SK-N-SH treated with all-trans-retinoic acid at 6 μM for 48 hours (cell line): ENCODE data around the gene CABP5.

Experiments used
- ATAC-seq: fragments of 200-7000 bp; cut with Tn5 transposase; 3 replicates; pipeline ENCODE4 v1.9.1; 2020; ENCODE audit warnings: mild to moderate bottlenecking, moderate library complexity
- ARNTL ChIP-seq: fragments of 450-650 bp; formaldehyde crosslinking; IDR thresholded peaks from 2 replicates; pipeline ENCODE4 v1.5.0; 2020; ENCODE audit warnings: low read depth, mild to moderate bottlenecking, moderate library complexity, borderline replicate concordance
- BACH2 ChIP-seq: fragments of 250-450 bp; sonication (Bioruptor Pico); IDR thresholded peaks from 2 replicates; pipeline ENCODE4 v1.9.0; 2021; ENCODE audit warnings: mild to moderate bottlenecking, borderline replicate concordance
- CREB5 ChIP-seq: fragments of 250-450 bp; sonication (Bioruptor Pico); IDR thresholded peaks from 2 replicates; pipeline ENCODE4 v1.5.1; 2020; ENCODE audit warnings: low read depth, mild to moderate bottlenecking, moderate library complexity
- CSDC2 ChIP-seq: fragments of 250-450 bp; sonication (Bioruptor Pico); IDR thresholded peaks from 2 replicates; pipeline ENCODE4 v1.5.0; 2020; ENCODE audit warnings: mild to moderate bottlenecking, moderate library complexity
- ESRRG ChIP-seq: fragments of 250-450 bp; sonication (Bioruptor Pico); IDR thresholded peaks from 2 replicates; pipeline ENCODE4 v1.6.1; 2021; ENCODE audit warnings: mild to moderate bottlenecking
- GLIS3 ChIP-seq: fragments of 250-450 bp; sonication (Bioruptor Pico); IDR thresholded peaks from 2 replicates; pipeline ENCODE4 v1.5.0; 2020; ENCODE audit warnings: mild to moderate bottlenecking, moderate library complexity
- ISL1 ChIP-seq: fragments of 250-450 bp; sonication (Bioruptor Pico); IDR thresholded peaks from 2 replicates; pipeline ENCODE4 v2.1.2; 2022; ENCODE audit warnings: mild to moderate bottlenecking, moderate library complexity
- OSR1 ChIP-seq: fragments of 250-450 bp; sonication (Bioruptor Pico); IDR thresholded peaks from 2 replicates; pipeline ENCODE4 v1.8.0; 2022; ENCODE audit warnings: moderate library complexity, mild to moderate bottlenecking, inconsistent platforms
- POU6F1 ChIP-seq: fragments of 250-450 bp; sonication (Bioruptor Pico); IDR thresholded peaks from 2 replicates; pipeline ENCODE4 v1.8.0; 2021; ENCODE audit warnings: low read depth, mild to moderate bottlenecking, moderate library complexity, borderline replicate concordance
- PPARA ChIP-seq: fragments of 250-450 bp; sonication (Bioruptor Pico); IDR thresholded peaks from 2 replicates; pipeline ENCODE4 v1.5.0; 2020; ENCODE audit warnings: mild to moderate bottlenecking, borderline replicate concordance
- RARB ChIP-seq: fragments of 250-450 bp; sonication (Bioruptor Pico); IDR thresholded peaks from 2 replicates; pipeline ENCODE4 v1.8.0; 2021; ENCODE audit warnings: mild to moderate bottlenecking, moderate library complexity
- SNAI2 ChIP-seq: fragments of 250-450 bp; sonication (Bioruptor Pico); IDR thresholded peaks from 2 replicates; pipeline ENCODE4 v1.5.0; 2020; ENCODE audit warnings: mild to moderate bottlenecking, moderate library complexity
- TOX ChIP-seq: fragments of 250-450 bp; sonication (Bioruptor Pico); IDR thresholded peaks from 2 replicates; pipeline ENCODE4 v1.8.0; 2021; ENCODE audit warnings: mild to moderate bottlenecking, moderate library complexity, borderline replicate concordance
- ZC3H10 ChIP-seq: fragments of 250-450 bp; sonication (Bioruptor Pico); IDR thresholded peaks from 2 replicates; pipeline ENCODE4 v1.5.1; 2021; ENCODE audit warnings: mild to moderate bottlenecking, moderate library complexity
- ZFP3 ChIP-seq: fragments of 250-450 bp; sonication (Bioruptor Pico); IDR thresholded peaks from 2 replicates; pipeline ENCODE4 v1.5.0; 2020; ENCODE audit warnings: mild to moderate bottlenecking, moderate library complexity
- ZFP30 ChIP-seq: fragments of 450-650 bp; formaldehyde crosslinking; IDR thresholded peaks from 2 replicates; pipeline ENCODE4 v1.5.0; 2022; ENCODE audit warnings: mild to moderate bottlenecking, moderate library complexity
- ZNF565 ChIP-seq: fragments of 450-650 bp; formaldehyde crosslinking; conservative IDR thresholded peaks from 2 replicates; pipeline ENCODE4 v1.5.0; 2020; ENCODE audit warnings: low read depth, mild to moderate bottlenecking, moderate library complexity
- ZNF8 ChIP-seq: fragments of 450-650 bp; formaldehyde crosslinking; IDR thresholded peaks from 2 replicates; pipeline ENCODE4 v1.5.0; 2020; ENCODE audit warnings: mild to moderate bottlenecking, moderate library complexity
- TF ChIP-seq, protein P1 (sequence below): fragments of 250-450 bp; sonication (Bioruptor Pico); IDR thresholded peaks from 2 replicates; pipeline ENCODE4 v1.5.1; 2021; ENCODE audit warnings: mild to moderate bottlenecking, moderate library complexity
- TF ChIP-seq, protein P2 (sequence below): fragments of 250-450 bp; sonication (Bioruptor Pico); IDR thresholded peaks from 2 replicates; pipeline ENCODE4 v1.8.0; 2020; ENCODE audit warnings: mild to moderate bottlenecking, moderate library complexity, borderline replicate concordance
- TF ChIP-seq, protein P3 (sequence below): fragments of 250-450 bp; sonication (Bioruptor Pico); IDR thresholded peaks from 2 replicates; pipeline ENCODE4 v1.5.0; 2020; ENCODE audit warnings: mild to moderate bottlenecking, moderate library complexity

The CABP5 gene

DNA sequence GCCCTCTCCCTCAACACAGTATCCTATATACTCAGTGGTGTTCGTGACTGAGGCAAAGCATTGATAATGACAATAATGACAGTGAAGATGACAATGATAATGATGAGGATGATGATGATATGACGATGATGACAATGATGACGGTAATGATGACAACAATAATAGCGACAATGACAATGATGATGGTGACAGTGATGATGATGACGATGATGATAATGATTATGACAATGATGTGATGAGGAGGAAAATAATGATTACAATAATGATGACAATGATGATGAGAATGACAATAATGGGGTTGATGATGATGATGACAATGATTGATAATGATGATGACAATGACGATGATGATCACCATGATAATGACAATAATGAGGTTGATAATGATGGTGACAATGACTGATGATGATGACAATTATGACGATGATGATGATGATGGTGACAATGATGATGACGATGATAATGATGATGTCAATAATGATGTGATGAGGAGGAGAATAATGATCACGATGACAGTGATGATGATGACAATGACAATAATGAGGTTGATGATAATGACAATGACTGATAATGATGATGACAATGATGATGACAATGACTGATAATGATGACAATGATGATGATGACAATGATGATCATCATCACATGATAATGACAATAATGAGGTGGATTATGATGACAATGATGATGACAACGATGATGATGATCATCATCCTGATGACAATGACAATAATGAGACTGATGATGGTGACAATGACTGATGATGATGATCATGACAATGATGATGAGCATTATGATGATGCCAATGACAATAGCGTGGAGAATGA is 32.7 kb downstream of the CABP5 start (continued):
- TF ChIP-seq, protein P1, sequence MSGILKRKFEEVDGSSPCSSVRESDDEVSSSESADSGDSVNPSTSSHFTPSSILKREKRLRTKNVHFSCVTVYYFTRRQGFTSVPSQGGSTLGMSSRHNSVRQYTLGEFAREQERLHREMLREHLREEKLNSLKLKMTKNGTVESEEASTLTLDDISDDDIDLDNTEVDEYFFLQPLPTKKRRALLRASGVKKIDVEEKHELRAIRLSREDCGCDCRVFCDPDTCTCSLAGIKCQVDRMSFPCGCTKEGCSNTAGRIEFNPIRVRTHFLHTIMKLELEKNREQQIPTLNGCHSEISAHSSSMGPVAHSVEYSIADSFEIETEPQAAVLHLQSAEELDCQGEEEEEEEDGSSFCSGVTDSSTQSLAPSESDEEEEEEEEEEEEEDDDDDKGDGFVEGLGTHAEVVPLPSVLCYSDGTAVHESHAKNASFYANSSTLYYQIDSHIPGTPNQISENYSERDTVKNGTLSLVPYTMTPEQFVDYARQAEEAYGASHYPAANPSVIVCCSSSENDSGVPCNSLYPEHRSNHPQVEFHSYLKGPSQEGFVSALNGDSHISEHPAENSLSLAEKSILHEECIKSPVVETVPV: no peak
- TF ChIP-seq, all 23 proteins: peak for 0

- no peak for ATAC-seq
- TF ChIP-seq TOX (CRISPR knock-in tag) (no peak), CSDC2 (CRISPR knock-in tag) (no peak), GLIS3 (CRISPR knock-in tag) (no peak), ZC3H10 (no peak), BACH2 (CRISPR knock-in tag) (no peak), RARB (CRISPR knock-in tag) (no peak), ZNF8 (CRISPR knock-in tag) (no peak), ZFP3 (CRISPR knock-in tag) (no peak), ISL1 (CRISPR knock-in tag) (no peak), ESRRG (CRISPR knock-in tag) (no peak), PPARA (no peak)
- TF ChIP-seq, protein P2, sequence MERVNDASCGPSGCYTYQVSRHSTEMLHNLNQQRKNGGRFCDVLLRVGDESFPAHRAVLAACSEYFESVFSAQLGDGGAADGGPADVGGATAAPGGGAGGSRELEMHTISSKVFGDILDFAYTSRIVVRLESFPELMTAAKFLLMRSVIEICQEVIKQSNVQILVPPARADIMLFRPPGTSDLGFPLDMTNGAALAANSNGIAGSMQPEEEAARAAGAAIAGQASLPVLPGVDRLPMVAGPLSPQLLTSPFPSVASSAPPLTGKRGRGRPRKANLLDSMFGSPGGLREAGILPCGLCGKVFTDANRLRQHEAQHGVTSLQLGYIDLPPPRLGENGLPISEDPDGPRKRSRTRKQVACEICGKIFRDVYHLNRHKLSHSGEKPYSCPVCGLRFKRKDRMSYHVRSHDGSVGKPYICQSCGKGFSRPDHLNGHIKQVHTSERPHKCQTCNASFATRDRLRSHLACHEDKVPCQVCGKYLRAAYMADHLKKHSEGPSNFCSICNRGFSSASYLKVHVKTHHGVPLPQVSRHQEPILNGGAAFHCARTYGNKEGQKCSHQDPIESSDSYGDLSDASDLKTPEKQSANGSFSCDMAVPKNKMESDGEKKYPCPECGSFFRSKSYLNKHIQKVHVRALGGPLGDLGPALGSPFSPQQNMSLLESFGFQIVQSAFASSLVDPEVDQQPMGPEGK (CRISPR knock-in tag): no peak
Observed at GRCh38 chr19:48006762-48007161, 37.1 kb downstream of the CABP5 start.

GRCh38 chr19:48004236-48004635 is 39.6 kb downstream of the CABP5 start:
- TF ChIP-seq RARB (CRISPR knock-in tag) (no peak), BACH2 (CRISPR knock-in tag) (no peak), TOX (CRISPR knock-in tag) (no peak), ZFP3 (CRISPR knock-in tag) (no peak), OSR1 (CRISPR knock-in tag) (no peak), PPARA (no peak), ZC3H10 (no peak), POU6F1 (CRISPR knock-in tag) (no peak), ZFP30 (no peak), CREB5 (CRISPR knock-in tag) (no peak), ZNF565 (no peak), ISL1 (CRISPR knock-in tag) (no peak)
- TF ChIP-seq, protein P2 (CRISPR knock-in tag): no peak
- no peak for ATAC-seq

- ATAC-seq: no peak
- TF ChIP-seq ZFP30: no peak
- TF ChIP-seq, protein P3, sequence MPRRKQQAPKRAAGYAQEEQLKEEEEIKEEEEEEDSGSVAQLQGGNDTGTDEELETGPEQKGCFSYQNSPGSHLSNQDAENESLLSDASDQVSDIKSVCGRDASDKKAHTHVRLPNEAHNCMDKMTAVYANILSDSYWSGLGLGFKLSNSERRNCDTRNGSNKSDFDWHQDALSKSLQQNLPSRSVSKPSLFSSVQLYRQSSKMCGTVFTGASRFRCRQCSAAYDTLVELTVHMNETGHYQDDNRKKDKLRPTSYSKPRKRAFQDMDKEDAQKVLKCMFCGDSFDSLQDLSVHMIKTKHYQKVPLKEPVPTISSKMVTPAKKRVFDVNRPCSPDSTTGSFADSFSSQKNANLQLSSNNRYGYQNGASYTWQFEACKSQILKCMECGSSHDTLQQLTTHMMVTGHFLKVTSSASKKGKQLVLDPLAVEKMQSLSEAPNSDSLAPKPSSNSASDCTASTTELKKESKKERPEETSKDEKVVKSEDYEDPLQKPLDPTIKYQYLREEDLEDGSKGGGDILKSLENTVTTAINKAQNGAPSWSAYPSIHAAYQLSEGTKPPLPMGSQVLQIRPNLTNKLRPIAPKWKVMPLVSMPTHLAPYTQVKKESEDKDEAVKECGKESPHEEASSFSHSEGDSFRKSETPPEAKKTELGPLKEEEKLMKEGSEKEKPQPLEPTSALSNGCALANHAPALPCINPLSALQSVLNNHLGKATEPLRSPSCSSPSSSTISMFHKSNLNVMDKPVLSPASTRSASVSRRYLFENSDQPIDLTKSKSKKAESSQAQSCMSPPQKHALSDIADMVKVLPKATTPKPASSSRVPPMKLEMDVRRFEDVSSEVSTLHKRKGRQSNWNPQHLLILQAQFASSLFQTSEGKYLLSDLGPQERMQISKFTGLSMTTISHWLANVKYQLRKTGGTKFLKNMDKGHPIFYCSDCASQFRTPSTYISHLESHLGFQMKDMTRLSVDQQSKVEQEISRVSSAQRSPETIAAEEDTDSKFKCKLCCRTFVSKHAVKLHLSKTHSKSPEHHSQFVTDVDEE (CRISPR knock-in tag): no peak
- no peak for TF ChIP-seq ARNTL (CRISPR knock-in tag)
- no peak for TF ChIP-seq ZFP3 (CRISPR knock-in tag)
- TF ChIP-seq RARB (CRISPR knock-in tag): no peak
- TF ChIP-seq PPARA: no peak
- no peak for TF ChIP-seq OSR1 (CRISPR knock-in tag)
- TF ChIP-seq ISL1 (CRISPR knock-in tag): no peak
- no peak for TF ChIP-seq ZNF8 (CRISPR knock-in tag)
- no peak for TF ChIP-seq SNAI2 (CRISPR knock-in tag)
- TF ChIP-seq POU6F1 (CRISPR knock-in tag): no peak
Observed at GRCh38 chr19:48000846-48001245, 43.0 kb downstream of the CABP5 start.
